Body of pancreas (tissue), 4 donors: ENCODE measurements around the gene CARD16.

Source experiments
- POLR2A ChIP-seq, 3 donors: fragments of 450-650 bp; IDR thresholded peaks; one replicate each; pipeline ENCODE4 v1.6.1; 2016; ENCODE audit warnings: antibody characterized with exemption in 3 of 3, mild to moderate bottlenecking in 2 of 3
- TF ChIP-seq, protein P1 (sequence below), 7 experiments: fragments of 450-650 bp in 4 of 7; fragments of 200-600 bp in 3 of 7; sonication (generic) in 3 of 7; IDR thresholded peaks; one replicate each; pipeline ENCODE4 v1.5.1; 2016 to 2019; ENCODE audit warnings: antibody characterized with exemption in 7 of 7

DNA sequence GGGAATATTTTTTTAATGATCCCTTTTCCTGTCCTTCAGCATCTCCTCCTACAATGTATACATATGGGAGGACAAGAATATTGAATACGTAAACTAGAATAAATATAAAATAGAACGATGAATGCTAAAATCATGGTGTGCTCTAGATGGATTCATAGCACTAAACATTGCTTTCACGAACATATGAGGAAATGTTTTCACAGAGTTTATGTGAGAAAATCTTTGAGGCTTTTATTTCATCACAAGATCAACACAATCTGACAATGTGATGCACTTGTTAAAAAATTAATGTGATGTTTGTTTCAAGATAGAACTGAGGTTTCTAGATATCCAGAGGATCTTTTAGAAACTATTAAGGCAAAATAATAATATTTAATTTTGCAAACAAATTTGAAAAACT is 3.0 kb downstream of the CARD16 start:
- TF ChIP-seq, protein P1, sequence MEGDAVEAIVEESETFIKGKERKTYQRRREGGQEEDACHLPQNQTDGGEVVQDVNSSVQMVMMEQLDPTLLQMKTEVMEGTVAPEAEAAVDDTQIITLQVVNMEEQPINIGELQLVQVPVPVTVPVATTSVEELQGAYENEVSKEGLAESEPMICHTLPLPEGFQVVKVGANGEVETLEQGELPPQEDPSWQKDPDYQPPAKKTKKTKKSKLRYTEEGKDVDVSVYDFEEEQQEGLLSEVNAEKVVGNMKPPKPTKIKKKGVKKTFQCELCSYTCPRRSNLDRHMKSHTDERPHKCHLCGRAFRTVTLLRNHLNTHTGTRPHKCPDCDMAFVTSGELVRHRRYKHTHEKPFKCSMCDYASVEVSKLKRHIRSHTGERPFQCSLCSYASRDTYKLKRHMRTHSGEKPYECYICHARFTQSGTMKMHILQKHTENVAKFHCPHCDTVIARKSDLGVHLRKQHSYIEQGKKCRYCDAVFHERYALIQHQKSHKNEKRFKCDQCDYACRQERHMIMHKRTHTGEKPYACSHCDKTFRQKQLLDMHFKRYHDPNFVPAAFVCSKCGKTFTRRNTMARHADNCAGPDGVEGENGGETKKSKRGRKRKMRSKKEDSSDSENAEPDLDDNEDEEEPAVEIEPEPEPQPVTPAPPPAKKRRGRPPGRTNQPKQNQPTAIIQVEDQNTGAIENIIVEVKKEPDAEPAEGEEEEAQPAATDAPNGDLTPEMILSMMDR (IDR thresholded peaks at IDR 0.05), result no peak
- TF ChIP-seq POLR2A (IDR thresholded peaks at IDR 0.05), result no peak
